GM10847 (cell line): ENCODE data around the gene BICD1.

Experiments
- POLR2A ChIP-seq: IDR thresholded peaks from 2 replicates; pipeline ENCODE4 v1.6.1; 2011; ENCODE audit not compliant: insufficient read length; ENCODE audit errors: extremely low read depth

BICD1 gene

DNA sequence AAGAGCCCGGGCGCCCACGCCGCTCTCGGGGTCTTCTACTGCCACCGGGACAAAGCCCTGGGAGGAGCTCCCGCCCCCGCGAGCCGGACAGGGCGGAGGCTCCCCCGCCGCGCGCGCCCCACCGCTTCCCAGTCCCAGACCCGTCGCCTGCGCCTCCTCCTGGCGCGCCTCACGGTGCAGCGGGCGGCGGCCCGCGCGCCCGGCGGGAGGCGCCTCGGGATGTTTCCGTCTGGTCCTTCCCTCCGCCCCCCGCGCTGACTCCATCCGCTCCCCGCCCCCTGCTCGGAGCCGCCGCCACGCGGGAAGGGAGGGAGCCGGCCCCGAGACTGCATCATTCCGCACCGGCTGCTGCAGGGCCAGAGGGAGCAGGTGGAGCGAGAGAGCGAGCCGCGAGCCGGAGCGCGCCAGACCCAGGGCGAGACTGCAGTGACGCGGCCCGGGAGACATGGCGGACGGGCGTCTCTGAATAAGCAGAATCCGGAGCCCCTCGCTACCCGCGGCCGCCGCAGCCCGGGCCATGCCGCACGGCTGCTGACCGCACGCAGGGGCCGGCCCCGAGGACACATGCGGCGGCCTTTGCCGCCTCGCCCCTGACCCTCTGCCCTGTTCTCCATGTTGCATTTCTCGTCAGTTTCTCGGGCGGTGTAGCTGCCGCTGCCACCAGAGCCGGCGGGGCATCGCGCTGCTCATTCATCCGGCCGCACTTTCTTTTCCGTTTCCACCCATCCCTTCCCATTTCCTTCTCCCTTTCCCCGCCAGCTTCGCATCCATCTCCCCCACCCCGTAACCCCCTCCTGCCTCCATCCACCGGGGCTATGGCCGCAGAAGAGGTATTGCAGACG is at the start of gene BICD1:
BICD1 (plus strand) TSS at position 331 of the 842 bp plus-strand sequence; CDS start at position 816, 485 bp downstream.
- TF ChIP-seq POLR2A, result peak; percentile 82

DNA sequence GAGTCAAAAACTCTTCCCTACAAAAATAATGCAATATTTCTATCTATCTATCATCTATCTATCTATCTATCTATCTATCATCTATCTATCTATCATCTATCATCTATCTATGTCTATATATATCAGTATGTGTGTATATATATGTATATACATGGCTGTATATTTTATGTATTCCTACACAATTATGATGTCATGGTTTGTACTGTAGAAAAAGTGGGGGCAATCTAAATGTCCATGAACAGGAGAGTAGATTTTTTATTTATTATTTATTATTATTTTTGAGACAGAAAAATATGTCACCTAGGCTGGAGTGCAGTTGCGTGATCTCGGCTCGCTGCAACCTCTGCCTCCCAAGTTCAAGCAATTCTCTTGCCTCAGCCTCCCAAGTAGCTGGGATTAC is 45.6 kb upstream of the BICD1 start:
- no peak for TF ChIP-seq POLR2A

DNA sequence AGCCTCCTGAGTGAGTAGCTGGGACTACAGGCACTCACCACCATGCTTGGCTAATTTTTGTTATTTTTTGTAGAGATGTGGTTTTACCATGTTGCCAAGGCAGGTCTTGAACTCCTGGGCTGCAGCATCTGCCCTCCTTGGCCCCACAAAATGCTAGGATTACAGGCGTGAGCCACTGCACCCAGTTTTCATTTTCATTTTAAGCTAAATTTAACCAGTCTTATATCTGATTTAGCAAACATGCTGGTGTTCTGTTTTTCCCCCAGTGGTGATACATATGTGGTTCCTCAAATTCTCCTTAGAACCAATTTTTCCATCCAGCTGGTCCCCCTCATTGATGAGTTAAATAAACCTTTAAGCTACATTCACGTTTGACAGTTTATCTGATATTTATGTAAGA is 43.8 kb upstream of the BICD1 start:
- no peak for TF ChIP-seq POLR2A

GRCh38 chr12:32063796-32064195 is 42.9 kb upstream of the BICD1 start:
- no peak for TF ChIP-seq POLR2A

- TF ChIP-seq POLR2A, result no peak
Observed at GRCh38 chr12:32066206-32066605, 40.4 kb upstream of the BICD1 start.

DNA sequence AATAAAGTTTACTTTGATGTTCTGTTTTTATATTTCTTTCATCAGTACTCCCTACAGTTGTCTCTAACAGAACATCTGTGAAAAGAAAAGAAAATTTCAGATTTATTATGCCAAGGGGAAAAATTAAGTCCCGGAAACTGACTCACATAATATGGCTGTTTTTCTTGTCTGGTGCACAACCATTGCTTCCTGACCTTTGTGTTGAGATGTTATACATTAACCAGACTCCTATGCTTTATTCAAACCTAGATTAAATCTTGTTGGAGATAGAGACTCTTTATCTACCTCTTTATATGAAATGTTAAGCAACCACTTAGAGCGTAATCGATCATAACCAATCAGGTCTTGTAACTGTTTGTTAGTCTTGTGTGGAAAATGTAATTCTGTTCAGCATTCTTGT is 37.6 kb upstream of the BICD1 start:
- no peak for TF ChIP-seq POLR2A

DNA sequence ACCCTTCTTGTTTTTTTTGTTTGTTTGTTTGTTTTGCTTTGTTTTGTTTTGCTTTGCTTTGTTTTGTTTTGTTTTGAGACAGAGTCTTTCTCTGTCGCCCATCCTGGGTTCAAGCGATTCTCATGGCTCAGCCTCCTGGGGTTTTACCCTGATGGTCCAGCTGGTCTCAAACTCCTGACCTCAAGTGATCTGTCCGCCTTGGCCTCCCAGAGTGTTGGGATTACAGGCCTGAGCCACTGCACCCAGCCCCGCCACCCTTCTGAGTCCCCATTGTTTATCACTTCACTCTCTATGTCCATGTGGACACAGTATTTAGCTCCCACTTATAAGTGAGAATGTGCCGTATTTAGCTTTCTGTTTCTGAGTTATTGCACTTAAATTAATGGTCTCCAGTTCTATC is 36.9 kb upstream of the BICD1 start:
- TF ChIP-seq POLR2A, result no peak

- TF ChIP-seq POLR2A, result no peak
Observed at GRCh38 chr12:32070370-32070769, 36.3 kb upstream of the BICD1 start.

GRCh38 chr12:32072102-32072501 is 34.5 kb upstream of the BICD1 start:
- no peak for TF ChIP-seq POLR2A

- TF ChIP-seq POLR2A, result no peak
Observed at GRCh38 chr12:32074432-32074831, 32.2 kb upstream of the BICD1 start.

GRCh38 chr12:32076941-32077340 is 29.7 kb upstream of the BICD1 start:
- no peak for TF ChIP-seq POLR2A

- TF ChIP-seq POLR2A, result no peak
Observed at GRCh38 chr12:32080435-32080834, 26.2 kb upstream of the BICD1 start.

DNA sequence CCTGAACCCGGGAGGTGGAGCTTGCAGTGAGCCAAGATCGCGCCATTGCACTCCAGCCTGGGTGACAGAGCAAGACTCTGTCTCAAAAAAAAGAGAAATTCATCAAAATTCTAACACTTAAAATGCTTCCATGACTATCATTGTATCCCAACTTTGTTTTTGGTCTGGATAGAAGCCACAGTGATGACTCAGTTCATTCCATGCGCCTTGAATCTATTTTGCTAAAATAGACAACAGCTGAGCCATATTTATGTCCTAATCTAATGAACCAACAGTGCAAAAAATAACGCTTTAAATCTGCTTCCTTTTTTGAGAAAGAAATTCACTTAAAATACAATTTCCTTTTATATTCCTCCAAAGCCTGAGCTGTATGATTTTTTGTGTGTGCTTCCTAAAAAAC is 23.2 kb upstream of the BICD1 start:
- TF ChIP-seq POLR2A, result no peak

DNA sequence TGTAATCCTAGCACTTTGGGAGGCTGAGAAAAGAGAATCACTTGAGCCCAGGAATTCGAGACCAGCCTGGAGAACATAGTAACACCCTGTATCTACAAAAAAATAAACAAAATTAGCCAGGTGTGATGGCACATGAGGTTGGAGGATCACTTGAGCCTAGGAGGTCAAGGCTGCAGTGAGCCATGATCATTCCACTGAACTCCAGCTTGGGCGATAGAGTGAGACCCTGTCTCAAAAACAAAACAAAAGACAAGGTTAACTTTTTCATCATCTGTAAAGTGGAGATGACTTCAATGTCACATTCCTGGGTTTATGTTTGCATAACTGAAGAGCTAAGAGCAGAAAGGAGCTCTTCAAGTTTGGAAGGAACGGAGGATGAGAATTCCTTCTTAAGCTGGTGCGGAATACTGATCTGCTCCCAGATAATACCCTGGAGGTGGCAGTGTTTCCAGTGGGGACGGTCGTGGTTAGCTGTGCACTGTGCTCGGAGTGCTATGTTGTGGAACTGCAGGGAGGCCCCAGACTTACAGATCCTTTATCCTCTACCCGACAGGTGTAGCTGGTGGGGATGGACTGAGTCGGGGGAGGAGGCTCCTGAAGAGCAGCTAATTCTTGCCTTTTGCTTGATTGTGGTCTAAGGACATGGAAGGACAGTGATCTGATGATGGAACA is 22.5 kb upstream of the BICD1 start:
- no peak for TF ChIP-seq POLR2A

- no peak for TF ChIP-seq POLR2A
Observed at GRCh38 chr12:32084753-32085152, 21.9 kb upstream of the BICD1 start.

GRCh38 chr12:32087306-32087705 is 19.3 kb upstream of the BICD1 start:
- no peak for TF ChIP-seq POLR2A
